ENCODE measurements around the gene TMCC3. TPM values are rescaled to one million over a fixed set of nuclear protein-coding genes. Genes with fewer than 3 reads are reported as not detected.
A peak's percentile ranks its signal among the peaks of the same experiment; 100 is the strongest.

Gene TMCC3
- total RNA-seq, 3 donors from 2014 or later (not counting 1 experiment from before 2014, with no cell fraction given), result 20.1 to 29.3 (median 21.6) TPM

GRCh38 chr12:94686834-94687628, 36.7 kb upstream of the TMCC3 start:
- no peak for ATAC-seq
- Mint-ChIP-seq H3K27me3 (ENCODE audit: low read depth in 2 of 2) (no peaks in the 10 kb centered on the region), H3K9me3 (no peaks in the 10 kb centered on the region), H3K4me3 (no peak overlapping the region), H3K4me1 (peaks cover 21 to 23% of the 10 kb centered on the region in 2 donors), H3K27ac (no peak overlapping the region), H3K36me3 (no peaks in the 10 kb centered on the region)
- WGBS (ENCODE audit: insufficient coverage), result 94% methylated on average over 6 of the region's 6 CpGs
- Histone ChIP-seq H3K4me3 (ENCODE audit: low read length) (no peak overlapping the region), H3K27ac (ENCODE audit: low read length) (no peak overlapping the region), H3K9me3 (ENCODE audit: control insufficient read depth, insufficient read depth, low read length) (no peaks in the 10 kb centered on the region), H3K36me3 (ENCODE audit: control insufficient read depth, insufficient read depth, low read length) (no peaks in the 10 kb centered on the region), H3K4me1 (ENCODE audit: control insufficient read depth, insufficient read depth, low read length) (peaks cover 11% of the 10 kb centered on the region), H3K27me3 (ENCODE audit: control insufficient read depth, insufficient read depth, low read length) (no peaks in the 10 kb centered on the region)
- no peak for TF ChIP-seq CTCF (IDR thresholded peaks at IDR 0.05)
- intact Hi-C loops (cut with micrococcal nuclease), result no loop called here
- DNase-seq, result no peak

GRCh38 chr12:94684416-94685142, 34.2 kb upstream of the TMCC3 start:
- Histone ChIP-seq H3K9me3 (ENCODE audit: control insufficient read depth, insufficient read depth, low read length) (no peaks in the 10 kb centered on the region), H3K4me3 (ENCODE audit: low read length) (no peak overlapping the region), H3K4me1 (ENCODE audit: control insufficient read depth, insufficient read depth, low read length) (peaks cover 13% of the 10 kb centered on the region), H3K36me3 (ENCODE audit: control insufficient read depth, insufficient read depth, low read length) (no peaks in the 10 kb centered on the region), H3K27me3 (ENCODE audit: control insufficient read depth, insufficient read depth, low read length) (no peaks in the 10 kb centered on the region), H3K27ac (ENCODE audit: low read length) (no peak overlapping the region)
- Mint-ChIP-seq H3K36me3 (no peaks in the 10 kb centered on the region), H3K4me1 (peaks cover 30 to 38% of the 10 kb centered on the region in 2 donors), H3K27me3 (ENCODE audit: low read depth in 2 of 2) (no peaks in the 10 kb centered on the region), H3K4me3 (no peak overlapping the region), H3K9me3 (no peaks in the 10 kb centered on the region), H3K27ac (peak overlapping the region in 1 of 2 donors; percentile 85)
- ATAC-seq, result no peak
- 95% methylated on average over 7 of the region's 7 CpGs for WGBS (ENCODE audit: insufficient coverage)
- no peak for TF ChIP-seq CTCF (IDR thresholded peaks at IDR 0.05)
- no peak for DNase-seq
- intact Hi-C loops (cut with micrococcal nuclease), result no loop called here

- no peak for ATAC-seq
- peaks cover 56% of the 10 kb centered on the region for H3K4me1 ChIP-seq (ENCODE audit: control insufficient read depth, insufficient read depth, low read length)
- Mint-ChIP-seq H3K27me3 (ENCODE audit: low read depth in 2 of 2) (no peaks in the 10 kb centered on the region), H3K4me1 (peaks cover 70 to 81% of the 10 kb centered on the region in 2 donors), H3K4me3 (no peak overlapping the region), H3K9me3 (peaks cover 0 to 3% of the 10 kb centered on the region in 2 donors), H3K36me3 (no peaks in the 10 kb centered on the region), H3K27ac (peak overlapping the region in 1 of 2 donors; percentile 73)
- H3K9me3 ChIP-seq (ENCODE audit: control insufficient read depth, insufficient read depth, low read length), result no peaks in the 10 kb centered on the region
- H3K4me3 ChIP-seq (ENCODE audit: low read length), result no peak overlapping the region
- no peak overlapping the region for H3K27ac ChIP-seq (ENCODE audit: low read length)
- no peaks in the 10 kb centered on the region for H3K27me3 ChIP-seq (ENCODE audit: control insufficient read depth, insufficient read depth, low read length)
- 100% methylated on average over 2 of the region's 4 CpGs for WGBS (ENCODE audit: insufficient coverage)
- intact Hi-C loops (cut with micrococcal nuclease), result loop anchor here (5.0 kb wide), 2 partner anchors 217 to 417 kb away; no protein-coding TSS in a partner anchor
- no peaks in the 10 kb centered on the region for H3K36me3 ChIP-seq (ENCODE audit: control insufficient read depth, insufficient read depth, low read length)
- no peak for TF ChIP-seq CTCF (IDR thresholded peaks at IDR 0.05)
- no peak for DNase-seq
These were observed 29.3 kb upstream of the TMCC3 start for GRCh38 chr12:94679554-94680195.
